ENCODE data around the gene VPREB1.
"Not testable (repeated sequence)": the region's sequence is repeated elsewhere in the genome, so short reads cannot be mapped to it uniquely, and the experiment has no call there.

Gene VPREB1

GRCh38 chr22:22218302-22218701 lies 26.3 kb upstream of the VPREB1 start:
- Histone ChIP-seq H3K4me3 (replicated peaks; ENCODE audit: low read depth, low read length) (no peak overlapping the region), H3K27me3 (replicated peaks; ENCODE audit: control insufficient read depth, insufficient read depth, low read length) (no peaks in the 10 kb centered on the region)

GRCh38 chr22:22219140-22219996 lies 25.2 kb upstream of the VPREB1 start:
- Histone ChIP-seq H3K4me3 (replicated peaks; ENCODE audit: low read depth, low read length) (no peak overlapping the region), H3K36me3 (ENCODE audit: control insufficient read depth, insufficient read depth, low read length) (no peaks in the 10 kb centered on the region), H3K27me3 (replicated peaks; ENCODE audit: control insufficient read depth, insufficient read depth, low read length) (no peaks in the 10 kb centered on the region)
- TF ChIP-seq CTCF (IDR thresholded peaks at IDR 0.05; ENCODE audit: insufficient read depth, low read length, poor library complexity, severe bottlenecking), result no peak
- no peak for DNase-seq (ENCODE audit: extremely low read depth, insufficient read length)

More at GRCh38 chr22:22218302-22218701, 26.3 kb upstream of the VPREB1 start:
- no peak for DNase-seq (ENCODE audit: extremely low read depth, insufficient read length)
- no peaks in the 10 kb centered on the region for H3K36me3 ChIP-seq (ENCODE audit: control insufficient read depth, insufficient read depth, low read length)
- TF ChIP-seq CTCF (IDR thresholded peaks at IDR 0.05; ENCODE audit: insufficient read depth, low read length, poor library complexity, severe bottlenecking), result no peak

GRCh38 chr22:22221043-22221442 lies 23.5 kb upstream of the VPREB1 start:
- not testable (repeated sequence) for H3K27me3 ChIP-seq (replicated peaks; ENCODE audit: control insufficient read depth, insufficient read depth, low read length); H3K4me3 ChIP-seq (replicated peaks; ENCODE audit: low read depth, low read length); H3K36me3 ChIP-seq (ENCODE audit: control insufficient read depth, insufficient read depth, low read length); DNase-seq (ENCODE audit: extremely low read depth, insufficient read length)

GRCh38 chr22:22226448-22227187 lies 18.0 kb upstream of the VPREB1 start:
- Histone ChIP-seq H3K36me3 (ENCODE audit: control insufficient read depth, insufficient read depth, low read length) (no peaks in the 10 kb centered on the region), H3K27me3 (replicated peaks; ENCODE audit: control insufficient read depth, insufficient read depth, low read length) (no peaks in the 10 kb centered on the region)

DNA sequence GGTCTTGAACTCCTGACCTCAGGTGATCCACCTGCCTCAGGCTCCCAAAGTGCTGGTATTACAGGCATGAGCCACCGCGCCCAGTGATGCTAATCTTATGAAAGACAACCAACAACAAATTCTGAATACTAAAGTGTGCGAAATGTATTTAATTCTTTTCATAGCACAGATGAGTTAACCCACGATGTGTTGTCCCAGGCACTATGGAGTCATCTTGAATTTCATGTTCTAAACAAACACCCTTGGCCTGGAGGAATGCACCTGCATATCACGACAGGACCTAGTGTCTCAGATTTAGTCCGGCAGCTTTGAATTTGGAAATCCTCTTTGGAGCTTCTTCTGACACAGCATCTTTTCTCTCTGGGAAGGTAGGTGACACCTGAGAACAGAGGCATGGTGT lies 16.2 kb upstream of the VPREB1 start:
- no peak for DNase-seq (ENCODE audit: extremely low read depth, insufficient read length)

More at GRCh38 chr22:22226448-22227187, 18.0 kb upstream of the VPREB1 start:
- DNase-seq (ENCODE audit: extremely low read depth, insufficient read length), result no peak
- no peak for TF ChIP-seq CTCF (IDR thresholded peaks at IDR 0.05; ENCODE audit: insufficient read depth, low read length, poor library complexity, severe bottlenecking)
- H3K4me3 ChIP-seq (replicated peaks; ENCODE audit: low read depth, low read length), result no peak overlapping the region

More for the DNA sequence above, 16.2 kb upstream of the VPREB1 start:
- Histone ChIP-seq H3K27me3 (replicated peaks; ENCODE audit: control insufficient read depth, insufficient read depth, low read length) (no peaks in the 10 kb centered on the region), H3K4me3 (replicated peaks; ENCODE audit: low read depth, low read length) (no peak overlapping the region), H3K36me3 (ENCODE audit: control insufficient read depth, insufficient read depth, low read length) (no peaks in the 10 kb centered on the region)
- no peak for TF ChIP-seq CTCF (IDR thresholded peaks at IDR 0.05; ENCODE audit: insufficient read depth, low read length, poor library complexity, severe bottlenecking)

Measured in GM06990 (cell line).